Keratinocyte (primary cell): ENCODE data around the gene SMYD3. TPM values are rescaled to one million over a fixed set of nuclear protein-coding genes. Genes with fewer than 3 reads are reported as not detected.

Experiments
- DNase-seq: peaks from one replicate; pipeline ENCODE4 v3.0.0-alpha.2; 2011; ENCODE audit warnings: low read depth, missing footprints, low spot score
- FAIRE-seq: peaks from 2 replicates; lab custom pipeline; 2011; peaks lifted over from hg19 to GRCh38; lab: Jason Lieb, UNC
- H2AFZ ChIP-seq: 2 replicates; pipeline ENCODE4 v1.6.0; 2012; ENCODE audit warnings: low read length, control low read depth, inconsistent platforms; ENCODE audit not compliant: control insufficient read depth
- H3K27ac ChIP-seq: 2 replicates; pipeline ENCODE4 v1.5.1; 2011; ENCODE audit warnings: low read length; ENCODE audit not compliant: control insufficient read depth, insufficient read depth
- H3K27me3 ChIP-seq: 3 replicates; pipeline ENCODE4 v1.6.0; 2011; ENCODE audit warnings: low read length; ENCODE audit not compliant: control insufficient read depth, insufficient read depth; ENCODE audit errors: extremely low read depth
- H3K36me3 ChIP-seq, 2 experiments: 2 replicates in 1 of 2; 3 replicates in 1 of 2; pipeline ENCODE4 v1.5.1; 2011; ENCODE audit warnings: low read length in 2 of 2, mild to moderate bottlenecking in 1 of 2; ENCODE audit not compliant: control insufficient read depth in 2 of 2, insufficient read depth in 2 of 2; ENCODE audit errors: extremely low read depth in 1 of 2
- H3K4me1 ChIP-seq: 3 replicates; pipeline ENCODE4 v1.5.1; 2011; ENCODE audit warnings: low read length; ENCODE audit not compliant: control insufficient read depth, insufficient read depth; ENCODE audit errors: extremely low read depth
- H3K4me2 ChIP-seq: 3 replicates; pipeline ENCODE4 v1.6.0; 2011; ENCODE audit warnings: low read depth, low read length; ENCODE audit not compliant: control insufficient read depth, insufficient read depth; ENCODE audit errors: extremely low read depth
- H3K4me3 ChIP-seq, 3 experiments: fragments of 200-600 bp in 1 of 3; sonication (generic) in 1 of 3; 2 replicates in 2 of 3; 3 replicates in 1 of 3; pipeline ENCODE4 v1.5.1; 2011 to 2016; ENCODE audit warnings: low read length in 3 of 3, mild to moderate bottlenecking in 3 of 3, control low read depth in 2 of 3, inconsistent platforms in 1 of 3, low read depth in 1 of 3, mixed read lengths in 1 of 3, mixed run types in 1 of 3, moderate library complexity in 1 of 3; ENCODE audit not compliant: control insufficient read depth in 2 of 3, insufficient read depth in 2 of 3; ENCODE audit errors: extremely low read depth in 1 of 3
- H3K79me2 ChIP-seq: 2 replicates; pipeline ENCODE4 v1.6.0; 2012; ENCODE audit warnings: low read length; ENCODE audit not compliant: control insufficient read depth, insufficient read depth
- H3K9ac ChIP-seq: 3 replicates; pipeline ENCODE4 v1.6.0; 2011; ENCODE audit warnings: low read length; ENCODE audit not compliant: control insufficient read depth, insufficient read depth; ENCODE audit errors: extremely low read depth
- H3K9me1 ChIP-seq: 3 replicates; pipeline ENCODE4 v1.6.0; 2011; ENCODE audit warnings: low read length; ENCODE audit not compliant: control insufficient read depth, insufficient read depth; ENCODE audit errors: extremely low read depth
- H3K9me3 ChIP-seq: 2 replicates; pipeline ENCODE4 v1.5.1; 2012; ENCODE audit warnings: low read depth, low read length; ENCODE audit not compliant: control insufficient read depth
- H4K20me1 ChIP-seq: 3 replicates; pipeline ENCODE4 v1.6.0; 2011; ENCODE audit warnings: low read length; ENCODE audit not compliant: control insufficient read depth, insufficient read depth; ENCODE audit errors: extremely low read depth
- EZH2 ChIP-seq: IDR thresholded peaks from one replicate; pipeline ENCODE4 v1.6.1; 2012; ENCODE audit warnings: inconsistent platforms, mild to moderate bottlenecking, low read length, moderate library complexity
- dilution Hi-C: fragments of 300-500 bp; cut with MboI; formaldehyde crosslinking; loops from one replicate; pipeline ENCODE4 v1.7.0; 2020; ENCODE audit warnings: low sequenced_read_pairs; ENCODE audit not compliant: extremely low pct_ligation_motif_present
- polyA plus RNA-seq, 5 experiments: library from polyadenylated mRNA; depleted of rRNA in 3 of 5; stranded (reverse) in 3 of 5; stranded (forward) in 1 of 5; unstranded in 1 of 5; fragments of >200 nt; gene quantifications; 1 replicate in 1 of 5; 2 replicates in 3 of 5; 3 replicates in 1 of 5; pipeline versions ENCODE4 v1.2.1 to v1.2.3, GENCODE V29; 2011 to 2012; ENCODE audit warnings: missing spikeins in 2 of 5, low read depth in 1 of 5, low replicate concordance in 1 of 5
- TF ChIP-seq, protein P1 (sequence below), 3 experiments: IDR thresholded peaks in 1 of 3; conservative IDR thresholded peaks in 1 of 3; optimal IDR thresholded peaks in 1 of 3; 2 replicates in 2 of 3; 3 replicates in 1 of 3; pipeline versions ENCODE3 to v1.5.1; 2011; ENCODE audit warnings: low read length in 3 of 3, mild to moderate bottlenecking in 3 of 3, moderate library complexity in 2 of 3, control low read depth in 1 of 3, inconsistent platforms in 1 of 3; ENCODE audit not compliant: insufficient read depth in 2 of 3; ENCODE audit errors: extremely low read depth in 1 of 3

SMYD3 gene
- polyA plus RNA-seq, 1 donor (not counting 4 experiments of a cell fraction or from before 2014, with no cell fraction given): 31.0 TPM

DNA sequence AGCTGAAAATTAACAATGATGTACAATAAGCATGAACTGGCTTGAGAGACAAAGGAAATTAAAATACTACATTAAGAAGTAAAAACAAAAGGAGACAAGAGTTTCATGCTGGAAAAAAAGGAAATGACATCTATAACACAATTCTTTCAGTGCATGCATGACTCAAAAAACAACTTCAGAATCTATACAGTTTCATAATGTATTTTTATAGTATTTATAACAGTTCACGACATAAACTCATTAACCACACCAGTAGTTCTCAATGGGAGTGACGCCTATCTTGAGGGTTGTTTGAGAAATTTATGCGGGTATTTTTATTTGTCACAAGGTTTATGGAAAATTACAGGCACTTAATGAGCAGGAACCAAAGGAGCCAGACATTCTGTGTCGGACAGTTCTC, 168.5 kb downstream of the SMYD3 start:
- no peak for FAIRE-seq
- TF ChIP-seq, protein P1, sequence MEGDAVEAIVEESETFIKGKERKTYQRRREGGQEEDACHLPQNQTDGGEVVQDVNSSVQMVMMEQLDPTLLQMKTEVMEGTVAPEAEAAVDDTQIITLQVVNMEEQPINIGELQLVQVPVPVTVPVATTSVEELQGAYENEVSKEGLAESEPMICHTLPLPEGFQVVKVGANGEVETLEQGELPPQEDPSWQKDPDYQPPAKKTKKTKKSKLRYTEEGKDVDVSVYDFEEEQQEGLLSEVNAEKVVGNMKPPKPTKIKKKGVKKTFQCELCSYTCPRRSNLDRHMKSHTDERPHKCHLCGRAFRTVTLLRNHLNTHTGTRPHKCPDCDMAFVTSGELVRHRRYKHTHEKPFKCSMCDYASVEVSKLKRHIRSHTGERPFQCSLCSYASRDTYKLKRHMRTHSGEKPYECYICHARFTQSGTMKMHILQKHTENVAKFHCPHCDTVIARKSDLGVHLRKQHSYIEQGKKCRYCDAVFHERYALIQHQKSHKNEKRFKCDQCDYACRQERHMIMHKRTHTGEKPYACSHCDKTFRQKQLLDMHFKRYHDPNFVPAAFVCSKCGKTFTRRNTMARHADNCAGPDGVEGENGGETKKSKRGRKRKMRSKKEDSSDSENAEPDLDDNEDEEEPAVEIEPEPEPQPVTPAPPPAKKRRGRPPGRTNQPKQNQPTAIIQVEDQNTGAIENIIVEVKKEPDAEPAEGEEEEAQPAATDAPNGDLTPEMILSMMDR (optimal IDR thresholded peaks at IDR 0.05 in 1 of 3, IDR thresholded peaks at IDR 0.05 in 1 of 3, conservative IDR thresholded peaks at IDR 0.05 in 1 of 3; ENCODE audit: extremely low read depth in 1 of 3, insufficient read depth in 2 of 3, low read length in 3 of 3): no peak
- TF ChIP-seq EZH2: no peak

DNA sequence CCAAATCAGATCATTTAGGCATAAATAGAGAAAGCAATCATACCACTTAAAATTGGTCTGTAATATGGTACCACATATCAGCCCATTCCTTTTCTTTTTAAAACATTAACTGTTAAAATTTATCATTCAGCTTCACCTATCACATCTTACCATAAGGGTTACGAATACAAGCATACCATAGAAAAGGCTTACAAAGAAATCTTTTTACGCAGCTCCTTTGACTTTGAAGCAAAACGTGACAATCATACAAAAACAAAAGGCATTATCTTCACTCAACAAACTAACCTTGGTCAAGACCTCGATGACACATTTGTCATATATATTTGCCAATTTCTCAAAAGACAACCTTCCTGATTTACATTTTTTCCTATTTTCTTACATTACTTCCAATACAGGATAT, 169.0 kb downstream of the SMYD3 start:
- Histone ChIP-seq H3K36me3 (no peaks in the 10 kb centered on the region), H3K4me2 (no peak overlapping the region), H3K4me3 (no peak overlapping the region), H3K9me1 (no peaks in the 10 kb centered on the region), H3K27me3 (no peaks in the 10 kb centered on the region), H3K79me2 (no peaks in the 10 kb centered on the region), H2AFZ (no peak overlapping the region), H3K9ac (no peak overlapping the region), H3K9me3 (no peaks in the 10 kb centered on the region), H4K20me1 (no peaks in the 10 kb centered on the region), H3K27ac (no peak overlapping the region), H3K4me1 (no peaks in the 10 kb centered on the region)
- FAIRE-seq (no peak), DNase-seq (no peak)
- no peak for TF ChIP-seq EZH2
- TF ChIP-seq, protein P1 (optimal IDR thresholded peaks at IDR 0.05 in 1 of 3, IDR thresholded peaks at IDR 0.05 in 1 of 3, conservative IDR thresholded peaks at IDR 0.05 in 1 of 3; ENCODE audit: extremely low read depth in 1 of 3, insufficient read depth in 2 of 3, low read length in 3 of 3): no peak
- dilution Hi-C loops: no loop called here

More for the DNA sequence above, 168.5 kb downstream of the SMYD3 start:
- Histone ChIP-seq H3K27me3 (no peaks in the 10 kb centered on the region), H3K9me3 (no peaks in the 10 kb centered on the region), H2AFZ (no peak overlapping the region), H3K9ac (no peak overlapping the region), H3K79me2 (no peaks in the 10 kb centered on the region), H3K4me2 (no peak overlapping the region), H3K9me1 (no peaks in the 10 kb centered on the region), H3K4me3 (no peak overlapping the region), H3K4me1 (no peaks in the 10 kb centered on the region), H3K27ac (no peak overlapping the region), H4K20me1 (no peaks in the 10 kb centered on the region), H3K36me3 (no peaks in the 10 kb centered on the region)
- DNase-seq: no peak
- dilution Hi-C loops: no loop called here
